Calu3 (cell line): ENCODE measurements around the gene TRRAP. TPM values are rescaled to one million over a fixed set of nuclear protein-coding genes. Genes with fewer than 3 reads are reported as not detected.

ENCODE experiments used
- BruUV-seq: library from RNA; stranded (reverse); fragments of 400-500 nt; replicated peaks from 2 replicates; lab custom pipeline; 2021; lab: Mats Ljungman, UMichigan
- CTCF ChIA-PET: fragments of 300-600 bp; sonication (Branson Sonifier 250); formaldehyde crosslinking; loops from one replicate; lab custom pipeline; 2022; ENCODE audit warnings: antibody characterized with exemption; lab: Charles Lee
- DNase-seq: peaks from one replicate; pipeline ENCODE4 v3.0.0; 2022
- H3K27ac Mint-ChIP-seq: one replicate; pipeline ENCODE4 v1.8.0; 2022; ENCODE audit warnings: mixed read lengths; ENCODE audit not compliant: unreplicated experiment
- H3K27me3 Mint-ChIP-seq: one replicate; pipeline ENCODE4 v1.8.0; 2022; ENCODE audit warnings: mixed read lengths; ENCODE audit not compliant: unreplicated experiment
- H3K36me3 Mint-ChIP-seq: one replicate; pipeline ENCODE4 v1.8.0; 2022; ENCODE audit warnings: mild to moderate bottlenecking, moderate library complexity, mixed read lengths; ENCODE audit not compliant: insufficient read depth, unreplicated experiment
- H3K4me1 Mint-ChIP-seq: one replicate; pipeline ENCODE4 v1.8.0; 2022; ENCODE audit warnings: mild to moderate bottlenecking, low read depth, mixed read lengths; ENCODE audit not compliant: unreplicated experiment
- H3K4me3 Mint-ChIP-seq: one replicate; pipeline ENCODE4 v1.8.0; 2022; ENCODE audit warnings: mild to moderate bottlenecking, low read depth, moderate library complexity, mixed read lengths; ENCODE audit not compliant: unreplicated experiment
- H3K9me3 Mint-ChIP-seq: one replicate; pipeline ENCODE4 v1.8.0; 2022; ENCODE audit warnings: low read depth, mixed read lengths; ENCODE audit not compliant: unreplicated experiment
- intact Hi-C: fragments of 100-400 bp; cut with micrococcal nuclease; formaldehyde crosslinking; loops from one replicate; pipeline ENCODE4 v1.10.0; 2022; ENCODE audit not compliant: unreplicated experiment
- total RNA-seq: library from RNA; stranded (reverse); gene quantifications from 2 replicates; pipeline ENCODE4 v1.2.3, GENCODE V29; 2022
- TF ChIP-seq, protein P1 (sequence below): fragments of 200-600 bp; IDR thresholded peaks from one replicate; pipeline ENCODE4 v1.8.0; 2022; ENCODE audit warnings: antibody characterized with exemption; ENCODE audit not compliant: unreplicated experiment

Gene TRRAP
- total RNA-seq, 1 experiment from 2014 or later = 30.9 TPM

DNA sequence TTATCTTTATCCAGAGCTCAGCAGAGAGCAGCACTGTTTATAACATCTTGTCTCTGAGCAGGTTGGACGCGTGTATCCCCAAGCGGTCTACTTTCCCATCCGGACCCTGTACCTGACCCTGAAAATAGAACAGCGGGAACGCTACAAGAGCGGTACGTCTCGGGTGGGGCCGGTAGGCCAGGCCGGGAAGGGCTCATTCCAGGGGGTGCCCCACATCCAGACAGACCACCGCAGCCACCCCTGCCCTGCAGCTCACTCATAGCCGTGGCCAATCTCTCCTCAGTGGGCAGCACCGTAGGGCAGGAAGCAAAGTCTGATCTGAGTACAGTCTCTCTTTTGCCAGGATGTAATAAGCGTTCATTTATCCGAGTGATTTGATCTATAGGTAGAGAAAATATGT lies 113.7 kb downstream of the TRRAP start:
- peaks cover 36% of the 10 kb centered on the region for H3K36me3 Mint-ChIP-seq

DNA sequence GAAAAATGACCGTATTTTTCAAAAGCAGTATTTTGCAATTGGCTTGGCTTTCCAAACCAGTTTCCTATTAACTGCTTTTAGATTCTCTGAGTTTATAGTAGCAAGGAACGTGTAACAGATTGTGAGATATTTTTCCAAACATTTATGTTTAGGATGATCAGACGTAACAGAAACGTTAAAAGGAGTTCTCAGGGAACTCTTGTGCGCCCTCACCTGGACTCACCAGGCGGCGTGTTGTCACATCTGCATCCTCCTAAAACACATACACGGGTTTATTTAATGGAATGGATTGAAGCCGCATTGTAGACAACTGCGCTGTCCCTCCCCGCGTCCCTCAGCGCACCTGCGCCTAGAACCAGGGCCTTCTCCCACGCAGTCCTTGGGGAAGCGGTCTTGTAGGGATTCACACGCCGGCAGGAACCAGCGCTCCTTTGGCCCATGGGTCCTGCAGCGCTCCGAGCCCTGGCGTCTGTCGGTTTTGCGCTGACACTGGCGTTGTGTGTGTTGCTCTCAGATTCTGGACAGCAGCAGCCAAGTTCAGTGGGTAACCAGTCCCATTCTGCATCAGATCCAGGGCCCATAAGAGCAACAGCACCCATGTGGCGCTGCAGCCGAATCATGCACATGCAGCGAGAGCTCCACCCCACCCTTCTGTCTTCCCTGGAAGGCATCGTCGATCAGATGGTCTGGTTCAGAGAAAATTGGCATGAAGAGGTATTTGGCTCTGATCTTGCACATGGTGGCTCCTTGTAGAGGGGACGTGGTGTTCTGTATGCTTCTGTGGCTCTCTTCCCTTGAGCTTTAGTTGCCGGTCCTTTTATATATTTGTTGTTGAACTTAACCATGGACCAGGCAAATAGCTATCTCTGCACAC lies 114.9 kb downstream of the TRRAP start:
- no peaks in the 10 kb centered on the region for H3K9me3 Mint-ChIP-seq
- H3K27me3 Mint-ChIP-seq = no peaks in the 10 kb centered on the region
- no peaks in the 10 kb centered on the region for H3K4me1 Mint-ChIP-seq
- H3K27ac Mint-ChIP-seq = no peak overlapping the region
- CTCF ChIA-PET = no interaction called here
- BruUV-seq = no TSS peak
- TF ChIP-seq, protein P1, sequence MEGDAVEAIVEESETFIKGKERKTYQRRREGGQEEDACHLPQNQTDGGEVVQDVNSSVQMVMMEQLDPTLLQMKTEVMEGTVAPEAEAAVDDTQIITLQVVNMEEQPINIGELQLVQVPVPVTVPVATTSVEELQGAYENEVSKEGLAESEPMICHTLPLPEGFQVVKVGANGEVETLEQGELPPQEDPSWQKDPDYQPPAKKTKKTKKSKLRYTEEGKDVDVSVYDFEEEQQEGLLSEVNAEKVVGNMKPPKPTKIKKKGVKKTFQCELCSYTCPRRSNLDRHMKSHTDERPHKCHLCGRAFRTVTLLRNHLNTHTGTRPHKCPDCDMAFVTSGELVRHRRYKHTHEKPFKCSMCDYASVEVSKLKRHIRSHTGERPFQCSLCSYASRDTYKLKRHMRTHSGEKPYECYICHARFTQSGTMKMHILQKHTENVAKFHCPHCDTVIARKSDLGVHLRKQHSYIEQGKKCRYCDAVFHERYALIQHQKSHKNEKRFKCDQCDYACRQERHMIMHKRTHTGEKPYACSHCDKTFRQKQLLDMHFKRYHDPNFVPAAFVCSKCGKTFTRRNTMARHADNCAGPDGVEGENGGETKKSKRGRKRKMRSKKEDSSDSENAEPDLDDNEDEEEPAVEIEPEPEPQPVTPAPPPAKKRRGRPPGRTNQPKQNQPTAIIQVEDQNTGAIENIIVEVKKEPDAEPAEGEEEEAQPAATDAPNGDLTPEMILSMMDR = no peak
- intact Hi-C loops = no loop called here
- no peak overlapping the region for H3K4me3 Mint-ChIP-seq
- peaks cover 26% of the 10 kb centered on the region for H3K36me3 Mint-ChIP-seq
- DNase-seq = no peak

More for the DNA sequence above, 113.7 kb downstream of the TRRAP start:
- no peaks in the 10 kb centered on the region for H3K4me1 Mint-ChIP-seq
- no peaks in the 10 kb centered on the region for H3K27me3 Mint-ChIP-seq
- no TSS peak for BruUV-seq
- DNase-seq = no peak
- TF ChIP-seq, protein P1 = no peak
- H3K4me3 Mint-ChIP-seq = no peak overlapping the region
- CTCF ChIA-PET = no interaction called here
- H3K27ac Mint-ChIP-seq = no peak overlapping the region
- no peaks in the 10 kb centered on the region for H3K9me3 Mint-ChIP-seq
- intact Hi-C loops = no loop called here

DNA sequence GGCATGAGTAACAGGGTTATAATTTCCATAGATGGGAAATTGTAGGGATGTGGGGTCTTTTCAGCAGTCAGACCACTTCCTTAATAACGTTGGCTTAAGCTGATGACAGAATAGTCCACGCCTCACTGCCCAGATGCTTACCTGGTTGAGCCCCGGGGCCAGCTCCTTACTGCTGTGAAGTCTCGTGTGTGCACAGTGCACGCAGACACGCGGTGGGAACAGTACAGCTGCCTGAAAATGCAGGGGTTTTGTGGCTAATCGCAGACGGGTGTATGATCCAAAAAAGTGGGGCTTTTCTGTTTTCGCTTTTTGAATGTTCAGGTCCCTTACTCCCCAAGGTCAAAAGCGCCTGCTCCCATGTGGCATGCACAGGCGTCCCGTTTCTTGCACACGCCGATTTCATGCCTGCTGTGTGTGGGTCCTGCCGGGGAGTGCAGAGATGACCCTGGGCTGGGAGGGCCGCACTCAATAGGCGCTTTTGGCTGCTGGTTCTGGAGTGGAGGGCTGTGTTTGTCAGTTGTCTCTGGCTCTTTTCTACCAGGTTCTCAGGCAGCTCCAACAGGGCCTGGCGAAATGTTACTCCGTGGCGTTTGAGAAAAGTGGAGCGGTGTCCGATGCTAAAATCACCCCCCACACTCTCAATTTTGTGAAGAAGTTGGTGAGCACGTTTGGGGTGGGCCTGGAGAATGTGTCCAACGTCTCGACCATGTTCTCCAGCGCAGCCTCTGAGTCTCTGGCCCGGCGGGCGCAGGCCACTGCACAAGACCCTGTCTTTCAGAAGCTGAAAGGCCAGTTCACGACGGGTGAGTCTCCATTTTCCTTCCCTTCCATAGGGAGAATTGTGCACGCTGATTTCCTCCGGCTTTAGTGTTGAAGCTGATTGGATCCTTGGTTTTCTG lies 116.0 kb downstream of the TRRAP start:
- no TSS peak for BruUV-seq
- no peak overlapping the region for H3K27ac Mint-ChIP-seq
- CTCF ChIA-PET = no interaction called here
- H3K9me3 Mint-ChIP-seq = no peaks in the 10 kb centered on the region
- H3K27me3 Mint-ChIP-seq = no peaks in the 10 kb centered on the region
- H3K36me3 Mint-ChIP-seq = peaks cover 20% of the 10 kb centered on the region
- H3K4me1 Mint-ChIP-seq = no peaks in the 10 kb centered on the region
- TF ChIP-seq, protein P1 = no peak
- no peak overlapping the region for H3K4me3 Mint-ChIP-seq
- intact Hi-C loops = no loop called here
- no peak for DNase-seq

DNA sequence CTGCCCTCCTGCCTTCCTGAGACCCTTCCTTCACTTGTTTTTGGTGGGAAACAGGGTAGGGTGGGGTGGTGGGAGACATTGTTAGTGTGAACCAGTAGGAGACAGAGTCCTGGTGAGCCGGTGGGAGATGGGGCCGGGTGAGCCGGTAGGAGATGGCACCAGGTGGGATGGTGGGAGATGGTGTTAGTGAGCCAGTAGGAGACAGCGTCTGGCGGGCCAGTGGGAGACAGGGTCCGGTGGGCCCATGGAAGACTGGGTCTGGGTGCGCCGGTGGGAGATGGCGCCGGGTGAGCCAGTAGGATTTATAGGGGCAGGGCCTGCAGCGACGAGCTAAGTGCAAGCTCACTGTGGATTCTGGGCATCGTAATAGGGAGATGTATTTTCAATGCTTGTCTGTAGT lies 116.8 kb downstream of the TRRAP start:
- H3K4me1 Mint-ChIP-seq = no peaks in the 10 kb centered on the region
- no peak overlapping the region for H3K4me3 Mint-ChIP-seq
- BruUV-seq = no TSS peak
- no peaks in the 10 kb centered on the region for H3K27me3 Mint-ChIP-seq
- no peaks in the 10 kb centered on the region for H3K9me3 Mint-ChIP-seq
- H3K36me3 Mint-ChIP-seq = peaks cover 15% of the 10 kb centered on the region
- CTCF ChIA-PET = no interaction called here
- TF ChIP-seq, protein P1 = no peak
- DNase-seq = no peak
- intact Hi-C loops = no loop called here
- no peak overlapping the region for H3K27ac Mint-ChIP-seq
